ENCODE measurements around the gene TM7SF2.

TM7SF2 gene

DNA sequence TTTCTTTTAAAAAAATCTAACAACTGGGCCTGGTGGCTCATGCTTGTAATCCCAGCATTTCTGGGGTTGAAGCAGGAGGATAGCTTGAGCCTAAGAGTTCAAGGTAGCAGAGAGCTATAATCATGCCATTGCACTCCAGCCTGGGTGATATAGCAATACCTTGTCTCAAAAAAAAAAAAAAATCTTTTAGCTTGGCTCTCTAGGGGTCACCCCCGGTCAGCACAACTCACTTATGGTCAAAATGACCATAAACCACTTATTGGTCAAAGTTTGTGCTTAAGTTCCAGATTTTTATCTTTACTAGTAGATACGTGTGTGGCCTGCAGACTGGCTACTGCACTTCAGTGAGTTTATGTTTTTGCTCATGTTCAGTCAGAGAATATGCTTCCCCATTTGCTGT is 52.0 kb downstream of the TM7SF2 start:
- DNase-seq (ENCODE audit: low read depth) = no peak
- TF ChIP-seq, protein P1, sequence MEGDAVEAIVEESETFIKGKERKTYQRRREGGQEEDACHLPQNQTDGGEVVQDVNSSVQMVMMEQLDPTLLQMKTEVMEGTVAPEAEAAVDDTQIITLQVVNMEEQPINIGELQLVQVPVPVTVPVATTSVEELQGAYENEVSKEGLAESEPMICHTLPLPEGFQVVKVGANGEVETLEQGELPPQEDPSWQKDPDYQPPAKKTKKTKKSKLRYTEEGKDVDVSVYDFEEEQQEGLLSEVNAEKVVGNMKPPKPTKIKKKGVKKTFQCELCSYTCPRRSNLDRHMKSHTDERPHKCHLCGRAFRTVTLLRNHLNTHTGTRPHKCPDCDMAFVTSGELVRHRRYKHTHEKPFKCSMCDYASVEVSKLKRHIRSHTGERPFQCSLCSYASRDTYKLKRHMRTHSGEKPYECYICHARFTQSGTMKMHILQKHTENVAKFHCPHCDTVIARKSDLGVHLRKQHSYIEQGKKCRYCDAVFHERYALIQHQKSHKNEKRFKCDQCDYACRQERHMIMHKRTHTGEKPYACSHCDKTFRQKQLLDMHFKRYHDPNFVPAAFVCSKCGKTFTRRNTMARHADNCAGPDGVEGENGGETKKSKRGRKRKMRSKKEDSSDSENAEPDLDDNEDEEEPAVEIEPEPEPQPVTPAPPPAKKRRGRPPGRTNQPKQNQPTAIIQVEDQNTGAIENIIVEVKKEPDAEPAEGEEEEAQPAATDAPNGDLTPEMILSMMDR (IDR thresholded peaks at IDR 0.05; ENCODE audit: control insufficient read depth, insufficient read depth, low read depth, low read length, missing control alignments) = no peak
- no peak overlapping the region for H3K4me3 ChIP-seq (ENCODE audit: control insufficient read depth, low read depth, low read length)

Measured in AG09309 (cell line).